HepG2 (cell line): ENCODE results near the gene EXOC6B. TPM values are rescaled to one million over a fixed set of nuclear protein-coding genes. Genes with fewer than 3 reads are reported as not detected.

ENCODE experiments used
- ATAC-seq: fragments of 200-7000 bp; cut with Tn5 transposase; 3 replicates; pipeline ENCODE4 v1.9.1; 2020; ENCODE audit warnings: mild to moderate bottlenecking, moderate library complexity
- BruUV-seq: library from RNA; stranded (reverse); fragments of 400-500 nt; replicated peaks from 2 replicates; lab custom pipeline; 2021; lab: Mats Ljungman, UMichigan
- CTCF ChIA-PET: fragments of 300-600 bp; formaldehyde crosslinking; extraction: SDS; loops from one replicate; lab custom pipeline; 2021; ENCODE audit warnings: low total read pairs, inconsistent platforms, low intra/inter-chr PET ratio; lab: Yijun Ruan, JAX
- POLR2A ChIA-PET: fragments of 350-600 bp; sonication (Branson Sonifier 250); formaldehyde crosslinking; loops from one replicate; lab custom pipeline; 2020; ENCODE audit warnings: antibody characterized with exemption, inconsistent platforms; lab: Yijun Ruan, JAX
- DNase-seq: peaks from one replicate; pipeline ENCODE4 v3.0.0-alpha.2; 2015; ENCODE audit warnings: low spot score
- FAIRE-seq: peaks from 3 replicates; lab custom pipeline; 2011; peaks lifted over from hg19 to GRCh38; lab: Jason Lieb, UNC
- H2AFZ ChIP-seq: one replicate; pipeline ENCODE4 v1.6.1; 2011; ENCODE audit warnings: low read length, inconsistent platforms
- H3K27ac ChIP-seq: fragments of 300-600 bp; 3 replicates; pipeline ENCODE4 v1.8.0; 2011; ENCODE audit warnings: mixed run types, mild to moderate bottlenecking, mixed read lengths, low read length, inconsistent platforms; ENCODE audit not compliant: insufficient read depth; ENCODE audit errors: extremely low read length
- H3K27me3 ChIP-seq, 2 experiments: fragments of 200-600 bp in 1 of 2; 2 replicates in 1 of 2; 3 replicates in 1 of 2; pipeline versions ENCODE4 v1.6.0 to v1.8.0; 2011; ENCODE audit warnings: low read length in 2 of 2, mild to moderate bottlenecking in 2 of 2, moderate library complexity in 2 of 2, inconsistent platforms in 1 of 2; ENCODE audit not compliant: insufficient read depth in 2 of 2, control insufficient read depth in 1 of 2
- H3K36me3 ChIP-seq, 2 experiments: fragments of 200-600 bp in 1 of 2; replicated peaks in 1 of 2; 2 replicates in 1 of 2; 3 replicates in 1 of 2; pipeline versions ENCODE4 v1.5.1 to v1.8.0; 2011; ENCODE audit warnings: low read length in 2 of 2, inconsistent platforms in 1 of 2; ENCODE audit not compliant: insufficient read depth in 2 of 2, control insufficient read depth in 1 of 2
- H3K4me1 ChIP-seq: 2 replicates; pipeline ENCODE4 v1.5.1; 2012; ENCODE audit warnings: low read length, inconsistent platforms; ENCODE audit not compliant: insufficient read depth
- H3K4me2 ChIP-seq: 2 replicates; pipeline ENCODE4 v1.6.0; 2011; ENCODE audit warnings: low read depth, low read length, inconsistent platforms
- H3K4me3 ChIP-seq, 3 experiments: fragments of 200-600 bp in 1 of 3; sonication (generic), shearing (Covaris generic) in 1 of 3; replicated peaks in 1 of 3; 2 replicates each; pipeline ENCODE4 v1.5.1; 2011 to 2016; ENCODE audit warnings: low read length in 3 of 3, inconsistent platforms in 2 of 3, low read depth in 2 of 3, mild to moderate bottlenecking in 2 of 3, control low read depth in 1 of 3, mixed read lengths in 1 of 3; ENCODE audit not compliant: insufficient read depth in 1 of 3
- H3K79me2 ChIP-seq: one replicate; pipeline ENCODE4 v1.6.1; 2011; ENCODE audit warnings: low read length, inconsistent platforms; ENCODE audit not compliant: insufficient read depth
- H3K9ac ChIP-seq: 2 replicates; pipeline ENCODE4 v1.6.0; 2011; ENCODE audit warnings: mild to moderate bottlenecking, low read depth, low read length, inconsistent platforms; ENCODE audit not compliant: insufficient read depth
- H3K9me3 ChIP-seq: 2 replicates; pipeline ENCODE4 v1.5.1; 2012; ENCODE audit warnings: mild to moderate bottlenecking, low read length
- H4K20me1 ChIP-seq: 2 replicates; pipeline ENCODE4 v1.6.0; 2011; ENCODE audit warnings: inconsistent platforms, mild to moderate bottlenecking, low read length, moderate library complexity; ENCODE audit not compliant: insufficient read depth
- KLF12 ChIP-seq: sonication (generic); formaldehyde crosslinking; IDR thresholded peaks from 2 replicates; pipeline ENCODE4 v1.4.0; 2020; ENCODE audit warnings: missing genetic modification reagents, borderline replicate concordance
- MAFF ChIP-seq: IDR thresholded peaks from 2 replicates; pipeline ENCODE4 v1.6.1; 2011; ENCODE audit warnings: low read depth, low read length, improper control_type of control experiment
- MAFK ChIP-seq, 2 experiments: IDR thresholded peaks in 1 of 2; conservative IDR thresholded peaks in 1 of 2; 2 replicates each; pipeline ENCODE4 v1.6.1; 2011; ENCODE audit warnings: improper control_type of control experiment in 2 of 2, low read length in 2 of 2
- ZNF124 ChIP-seq: sonication (generic); formaldehyde crosslinking; IDR thresholded peaks from 2 replicates; pipeline ENCODE4 v1.4.0; 2020; ENCODE audit warnings: missing genetic modification reagents
- ZNF335 ChIP-seq: sonication (generic); formaldehyde crosslinking; IDR thresholded peaks from 2 replicates; pipeline ENCODE4 v1.4.0; 2020; ENCODE audit warnings: missing genetic modification reagents
- ZNF670 ChIP-seq: sonication (generic); formaldehyde crosslinking; IDR thresholded peaks from 2 replicates; pipeline ENCODE4 v1.8.0; 2022; ENCODE audit warnings: mild to moderate bottlenecking, missing genetic modification reagents, borderline replicate concordance
- ZNF7 ChIP-seq: IDR thresholded peaks from 2 replicates; pipeline ENCODE4 v1.6.1; 2016; ENCODE audit warnings: missing biosample characterization, missing genetic modification reagents
- WGBS: methylation state at CpG from one replicate; pipeline ENCODE4 v1.1.6; 2017; ENCODE audit warnings: low lambda C conversion rate; 5-methylcytosine and 5-hydroxymethylcytosine counted together
- in situ Hi-C: cut with HindIII; loops from 2 replicates; pipeline ENCODE4 v1.10.0; 2017; ENCODE audit warnings: low pct_unique_long_range_greater_than_20kb; ENCODE audit not compliant: extremely low pct_ligation_motif_present
- intact Hi-C: fragments of 100-400 bp; cut with micrococcal nuclease; formaldehyde crosslinking; loops from one replicate; pipeline ENCODE4 v1.10.0; 2022; ENCODE audit not compliant: unreplicated experiment
- polyA plus RNA-seq, 8 experiments: library from polyadenylated mRNA; depleted of rRNA in 3 of 8; stranded (reverse) in 7 of 8; unstranded in 1 of 8; fragments of >200 nt; fragmentation: Illumina TruSeq in 4 of 8; extraction: Trizol in 4 of 8; gene quantifications; 2 replicates each; pipeline versions ENCODE4 v1.2.1 to v1.2.3, GENCODE V29; 2011 to 2016; ENCODE audit warnings: low read depth in 4 of 8, missing spikeins in 1 of 8, mixed read lengths in 1 of 8; ENCODE audit not compliant: insufficient read depth in 1 of 8
- total RNA-seq, 5 experiments: library from RNA; depleted of rRNA; stranded (reverse); fragments of >200 nt; fragmentation: Illumina TruSeq; extraction: Trizol; gene quantifications; 2 replicates each; pipeline ENCODE4 v1.2.3, GENCODE V29; 2016; ENCODE audit warnings: low read depth in 1 of 5
- TF ChIP-seq, protein P1 (sequence below): sonication (generic); formaldehyde crosslinking; conservative IDR thresholded peaks from 2 replicates; pipeline ENCODE4 v1.8.0; 2022; ENCODE audit warnings: mild to moderate bottlenecking, moderate library complexity, missing genetic modification reagents

Gene EXOC6B
- total and polyA plus RNA-seq, 2 of the 13 experiments (the other 11 are each of a cell fraction or from before 2014, with no cell fraction given), result 9.1 to 15.9 TPM

DNA sequence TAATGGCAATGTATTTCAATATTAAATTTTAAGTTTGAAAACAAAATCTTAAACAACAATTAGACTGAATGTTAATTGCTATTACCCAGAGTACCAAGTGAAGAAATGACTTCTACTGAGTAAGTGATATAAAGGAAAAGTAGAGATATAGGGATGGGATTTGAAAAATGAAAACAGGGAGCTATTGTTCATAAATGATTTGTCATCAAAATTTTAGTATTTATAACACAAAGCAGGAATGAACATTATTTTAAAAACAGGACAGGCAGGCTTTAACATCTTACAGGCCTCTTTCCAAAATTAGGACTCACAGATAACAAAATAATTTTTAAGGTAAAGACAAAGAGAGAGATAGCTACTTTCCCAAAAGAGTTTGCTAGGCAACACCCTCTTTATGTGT lies 3.9 kb downstream of the EXOC6B start:
- Histone ChIP-seq H2AFZ (no peak overlapping the region), H3K27ac (no peak overlapping the region), H3K9ac (no peak overlapping the region), H3K79me2 (peaks cover 18% of the 10 kb centered on the region), H3K4me3 (no peak overlapping the region), H3K27me3 (no peaks in the 10 kb centered on the region), H3K4me2 (no peak overlapping the region), H4K20me1 (no peaks in the 10 kb centered on the region), H3K36me3 (no peaks in the 10 kb centered on the region), H3K9me3 (no peaks in the 10 kb centered on the region), H3K4me1 (peaks cover 31% of the 10 kb centered on the region)
- DNase-seq (no peak), FAIRE-seq (no peak), ATAC-seq (no peak)
- in situ Hi-C loops (no loop called here), intact Hi-C loops (no loop called here)
- POLR2A ChIA-PET, result no interaction called here
- CTCF ChIA-PET, result no interaction called here
- TF ChIP-seq MAFF, result peak; percentile 68; the same call in 1 of the 2 replicates
- peak; percentile 78 to 83 for TF ChIP-seq MAFK (conservative IDR thresholded peaks at IDR 0.05 in 1 of 2, IDR thresholded peaks at IDR 0.05 in 1 of 2; ENCODE audit: low read length in 2 of 2)
- TF ChIP-seq, protein P1, sequence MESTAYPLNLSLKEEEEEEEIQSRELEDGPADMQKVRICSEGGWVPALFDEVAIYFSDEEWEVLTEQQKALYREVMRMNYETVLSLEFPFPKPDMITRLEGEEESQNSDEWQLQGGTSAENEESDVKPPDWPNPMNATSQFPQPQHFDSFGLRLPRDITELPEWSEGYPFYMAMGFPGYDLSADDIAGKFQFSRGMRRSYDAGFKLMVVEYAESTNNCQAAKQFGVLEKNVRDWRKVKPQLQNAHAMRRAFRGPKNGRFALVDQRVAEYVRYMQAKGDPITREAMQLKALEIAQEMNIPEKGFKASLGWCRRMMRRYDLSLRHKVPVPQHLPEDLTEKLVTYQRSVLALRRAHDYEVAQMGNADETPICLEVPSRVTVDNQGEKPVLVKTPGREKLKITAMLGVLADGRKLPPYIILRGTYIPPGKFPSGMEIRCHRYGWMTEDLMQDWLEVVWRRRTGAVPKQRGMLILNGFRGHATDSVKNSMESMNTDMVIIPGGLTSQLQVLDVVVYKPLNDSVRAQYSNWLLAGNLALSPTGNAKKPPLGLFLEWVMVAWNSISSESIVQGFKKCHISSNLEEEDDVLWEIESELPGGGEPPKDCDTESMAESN, result no peak
- no TSS peak for BruUV-seq

DNA sequence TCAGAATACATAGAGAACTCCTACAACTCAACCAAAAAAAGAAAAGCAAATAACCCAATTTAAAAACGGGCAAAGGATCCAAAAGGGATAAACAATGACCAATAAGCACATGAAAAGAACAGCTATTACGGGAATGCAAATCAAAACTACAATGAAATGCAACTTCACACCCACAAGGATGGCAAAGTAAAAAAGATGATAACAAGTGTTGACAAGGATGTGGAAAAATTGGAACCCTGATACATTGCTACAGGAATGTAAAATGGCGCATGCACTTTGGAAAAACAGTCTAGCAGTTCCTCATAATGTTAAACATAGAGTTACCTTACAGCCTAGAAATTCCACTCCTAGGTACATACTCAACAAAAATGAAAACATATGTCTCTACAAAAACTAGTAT lies 4.7 kb downstream of the EXOC6B start:
- Histone ChIP-seq H3K27me3 (no peaks in the 10 kb centered on the region), H4K20me1 (no peaks in the 10 kb centered on the region), H3K36me3 (no peaks in the 10 kb centered on the region), H3K79me2 (peaks cover 21% of the 10 kb centered on the region), H3K4me3 (no peak overlapping the region), H3K4me1 (peaks cover 28% of the 10 kb centered on the region), H3K9ac (no peak overlapping the region), H3K9me3 (no peaks in the 10 kb centered on the region), H3K4me2 (no peak overlapping the region), H2AFZ (no peak overlapping the region), H3K27ac (no peak overlapping the region)
- FAIRE-seq (no peak), DNase-seq (no peak), ATAC-seq (no peak)
- ChIA-PET CTCF (no interaction called here), POLR2A (no interaction called here)
- TF ChIP-seq ZNF670 (CRISPR knock-in tag) (no peak), ZNF335 (CRISPR knock-in tag) (no peak), KLF12 (CRISPR knock-in tag) (no peak), ZNF7 (CRISPR knock-in tag) (peak; percentile 91), ZNF124 (CRISPR knock-in tag) (no peak)
- in situ Hi-C loops (no loop called here), intact Hi-C loops (no loop called here)
- WGBS, result 96% methylated on average over 3 of the region's 3 CpGs
- BruUV-seq, result no TSS peak
